Activated CD8-positive, alpha-beta memory T cell treated with anti-CD3 and anti-CD28 coated beads for 36 hours (primary cell): ENCODE data around the gene GLB1L. TPM values are rescaled to one million over a fixed set of nuclear protein-coding genes. Genes with fewer than 3 reads are reported as not detected.

Experiments used
- CTCF ChIA-PET: fragments of 350-600 bp; sonication (Branson Sonifier 250); formaldehyde crosslinking; loops from one replicate; lab custom pipeline; 2021; ENCODE audit warnings: antibody characterized with exemption; lab: Charles Lee
- POLR2A ChIA-PET: fragments of 350-600 bp; sonication (Branson Sonifier 250); formaldehyde crosslinking; loops from one replicate; lab custom pipeline; 2021; ENCODE audit warnings: antibody characterized with exemption; lab: Charles Lee
- total RNA-seq, 2 experiments: library from RNA; stranded (reverse); gene quantifications; one replicate each; pipeline ENCODE4 v1.2.3, GENCODE V29; 2021

The GLB1L gene
- total RNA-seq, 2 experiments from 2014 or later = 3.8 to 4.2 TPM

DNA sequence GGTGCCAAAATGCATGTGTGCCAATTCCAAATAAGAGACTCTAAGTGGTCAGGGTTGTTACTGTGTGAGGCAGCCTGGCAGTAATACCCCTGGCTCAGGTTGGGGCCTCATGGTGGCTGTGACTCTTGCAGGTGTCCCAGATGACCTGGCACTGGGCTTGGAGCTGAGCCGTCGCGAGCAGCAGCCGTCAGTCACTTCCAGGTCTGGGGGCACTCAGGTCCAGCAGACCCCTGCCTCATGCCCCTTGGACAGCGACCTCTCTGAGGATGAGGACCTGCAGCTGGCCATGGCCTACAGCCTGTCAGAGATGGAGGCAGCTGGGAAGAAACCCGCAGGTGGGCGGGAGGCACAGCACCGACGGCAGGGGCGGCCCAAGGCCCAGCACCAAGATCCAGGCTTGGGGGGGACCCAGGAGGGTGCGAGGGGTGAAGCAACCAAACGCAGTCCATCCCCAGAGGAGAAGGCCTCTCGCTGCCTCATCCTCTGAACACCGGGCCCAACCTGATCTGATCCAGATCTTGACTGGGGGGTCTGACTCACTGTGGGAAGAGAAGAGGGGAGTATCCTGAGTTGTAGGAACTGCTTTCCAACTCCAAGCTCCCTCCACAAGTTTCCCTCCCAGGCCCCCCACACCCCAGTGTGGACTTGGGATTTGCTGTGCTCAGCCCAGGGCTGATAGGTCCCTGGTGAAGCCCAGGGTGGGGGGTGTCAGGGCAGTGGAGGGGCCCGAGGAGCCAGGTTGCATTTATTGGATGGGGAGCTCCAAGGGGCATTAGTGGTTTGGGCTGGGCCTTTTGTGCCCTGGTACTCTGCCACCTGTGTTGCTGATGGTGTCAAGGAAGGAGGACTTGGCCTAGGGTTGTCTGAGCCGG is 39.5 kb upstream of the GLB1L start:
- POLR2A ChIA-PET = no interaction called here

DNA sequence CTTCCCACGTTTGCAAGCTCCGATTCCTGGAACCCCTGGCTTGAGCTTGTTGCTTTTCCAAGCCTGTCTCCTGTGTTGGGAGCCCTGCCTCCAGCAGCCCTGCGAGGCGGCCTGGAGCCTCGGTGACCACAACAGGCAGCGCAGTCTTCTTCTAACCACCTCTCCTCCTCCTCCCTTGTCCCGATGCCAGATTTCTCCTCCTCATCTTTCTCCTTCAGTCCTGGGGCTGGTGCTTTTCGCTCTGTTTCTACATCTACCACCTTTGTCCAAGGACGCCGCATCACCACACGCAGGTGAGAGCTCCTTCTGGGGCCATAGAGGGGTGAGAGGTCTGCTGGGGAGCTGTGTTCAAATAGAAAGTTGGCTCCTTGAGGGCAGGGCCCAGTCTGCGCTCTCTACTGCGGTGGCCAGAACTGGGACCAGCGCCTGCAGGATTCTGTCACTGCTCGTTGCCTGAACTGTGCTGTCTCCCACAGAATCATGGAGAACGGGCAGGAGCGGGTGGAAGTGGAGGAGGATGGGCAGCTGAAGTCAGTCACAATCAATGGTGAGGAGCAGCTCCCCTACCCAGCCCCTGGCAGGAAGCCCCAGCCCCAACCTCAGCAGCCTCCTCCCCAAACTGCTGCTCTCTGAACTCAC is 37.8 kb upstream of the GLB1L start:
- ChIA-PET POLR2A (no interaction called here), CTCF (interaction anchor here (4.3 kb wide), 1 partner anchor 11 kb away, joined by 36 read pairs; no protein-coding TSS in a partner anchor)

More for the DNA sequence above, 39.5 kb upstream of the GLB1L start:
- CTCF ChIA-PET = interaction anchor here (0.5 to 4.3 kb wide), 2 partner anchors 9 to 713 kb away, joined by 3 to 36 read pairs; no protein-coding TSS in a partner anchor

DNA sequence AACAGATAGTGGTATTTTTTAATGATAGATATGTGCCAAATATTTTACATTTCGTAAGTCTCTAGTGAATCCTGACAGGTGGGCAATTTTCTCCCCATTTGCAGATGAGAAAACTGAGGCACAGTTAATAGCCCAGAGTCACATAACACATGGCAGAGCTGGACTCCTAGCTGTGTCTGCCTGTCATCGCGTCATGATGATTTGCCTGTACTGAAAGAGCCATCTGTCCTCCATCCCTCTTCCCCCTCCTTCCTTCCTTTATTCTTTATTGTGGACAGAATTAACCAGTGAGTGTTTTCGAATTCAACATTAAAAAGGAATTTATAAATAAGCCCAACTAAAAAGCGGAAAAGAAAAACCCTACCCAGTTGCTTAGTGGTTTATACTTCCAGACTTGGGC is 37.1 kb upstream of the GLB1L start:
- POLR2A ChIA-PET = no interaction called here
- CTCF ChIA-PET = interaction anchor here (4.3 kb wide), 1 partner anchor 11 kb away, joined by 36 read pairs; no protein-coding TSS in a partner anchor

DNA sequence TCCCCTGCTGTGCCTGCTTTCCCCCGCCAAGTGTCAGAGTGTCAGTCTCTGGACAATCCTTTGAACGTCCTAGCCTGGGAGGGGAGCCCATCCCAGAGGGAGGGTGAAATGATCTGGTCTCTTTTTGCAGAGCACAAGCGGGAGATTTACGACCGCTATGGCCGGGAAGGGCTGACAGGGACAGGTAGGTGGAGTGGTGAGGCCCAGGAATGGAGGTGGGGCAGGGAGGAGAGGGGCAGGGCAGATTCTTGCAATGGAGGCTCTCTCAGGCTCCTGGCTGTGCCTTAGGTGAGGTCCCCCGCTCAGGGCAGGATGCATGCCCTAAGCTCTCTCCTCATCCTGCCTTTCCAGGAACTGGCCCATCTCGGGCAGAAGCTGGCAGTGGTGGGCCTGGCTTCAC is 36.3 kb upstream of the GLB1L start:
- POLR2A ChIA-PET = no interaction called here
- CTCF ChIA-PET = interaction anchor here (1.0 to 4.3 kb wide), 2 partner anchors 12 to 72 kb away, joined by 3 to 36 read pairs; no protein-coding TSS in a partner anchor

DNA sequence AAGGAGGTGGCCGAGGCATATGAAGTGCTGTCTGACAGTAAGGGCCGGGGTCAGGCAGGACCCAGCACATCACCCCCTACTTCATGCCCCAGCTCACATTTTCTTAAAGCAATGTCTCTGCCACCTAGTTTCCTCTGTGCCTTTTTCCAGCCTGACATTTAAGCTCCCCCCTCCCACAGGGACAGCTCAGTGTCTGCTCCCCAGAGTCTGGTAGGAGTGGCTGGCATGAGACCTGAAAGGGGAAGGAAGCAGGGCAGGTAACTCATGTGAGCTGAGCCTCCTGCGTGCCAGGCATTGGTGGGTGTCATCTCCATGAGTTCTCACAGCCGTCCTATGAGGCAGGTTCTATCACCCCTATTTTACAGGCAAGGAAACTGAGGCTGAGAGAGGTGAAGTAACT is 35.4 kb upstream of the GLB1L start:
- CTCF ChIA-PET = interaction anchor here (0.6 to 5.9 kb wide), 3 partner anchors 14 to 73 kb away, joined by 3 to 76 read pairs (median 3); no protein-coding TSS in a partner anchor
- POLR2A ChIA-PET = interaction anchor here (5.4 kb wide), 1 partner anchor 27 kb away, joined by 57 read pairs; the partner anchor contains the start of genes TUBA4A and TUBA4B

DNA sequence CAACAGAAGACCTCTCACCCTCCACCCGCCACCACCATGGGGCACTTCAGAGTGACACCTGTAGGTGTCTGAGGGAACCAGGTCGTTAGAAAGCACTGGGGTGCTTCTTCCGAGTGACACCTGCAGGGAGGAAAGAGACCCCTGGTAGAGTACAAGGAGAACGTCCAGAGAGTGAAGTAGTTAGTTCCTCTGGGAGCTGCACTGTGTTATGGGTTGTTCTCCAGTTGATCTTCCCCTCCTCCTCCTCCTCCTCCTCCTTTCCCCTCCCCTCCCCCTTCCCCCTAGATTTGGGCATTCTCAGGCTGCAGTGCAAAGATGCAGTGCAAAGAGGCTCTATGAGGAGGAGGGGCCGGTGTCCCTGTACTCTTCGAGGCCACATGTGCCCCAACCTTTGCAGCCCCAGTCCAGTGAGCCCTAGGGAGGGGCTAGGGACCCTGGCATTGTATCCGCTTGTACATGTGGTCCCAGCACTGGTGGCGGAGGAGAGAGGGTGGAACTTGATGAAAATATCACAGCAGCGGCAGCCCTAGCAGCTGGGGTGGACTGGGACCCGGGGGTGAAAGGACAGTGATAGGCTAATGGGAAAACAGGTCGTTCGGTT is 34.8 kb upstream of the GLB1L start:
- CTCF ChIA-PET = interaction anchor here (1.1 to 5.9 kb wide), 6 partner anchors 15 to 60 kb away, joined by 4 to 76 read pairs (median 18); partner anchors contain the start of genes ABCB6, GLB1L, STK16 and TUBA4A
- POLR2A ChIA-PET = interaction anchor here (1.6 to 5.4 kb wide), 5 partner anchors 14 to 80 kb away, joined by 6 to 57 read pairs (median 10); partner anchors contain the start of genes TUBA4A, TUBA4B and ZFAND2B

DNA sequence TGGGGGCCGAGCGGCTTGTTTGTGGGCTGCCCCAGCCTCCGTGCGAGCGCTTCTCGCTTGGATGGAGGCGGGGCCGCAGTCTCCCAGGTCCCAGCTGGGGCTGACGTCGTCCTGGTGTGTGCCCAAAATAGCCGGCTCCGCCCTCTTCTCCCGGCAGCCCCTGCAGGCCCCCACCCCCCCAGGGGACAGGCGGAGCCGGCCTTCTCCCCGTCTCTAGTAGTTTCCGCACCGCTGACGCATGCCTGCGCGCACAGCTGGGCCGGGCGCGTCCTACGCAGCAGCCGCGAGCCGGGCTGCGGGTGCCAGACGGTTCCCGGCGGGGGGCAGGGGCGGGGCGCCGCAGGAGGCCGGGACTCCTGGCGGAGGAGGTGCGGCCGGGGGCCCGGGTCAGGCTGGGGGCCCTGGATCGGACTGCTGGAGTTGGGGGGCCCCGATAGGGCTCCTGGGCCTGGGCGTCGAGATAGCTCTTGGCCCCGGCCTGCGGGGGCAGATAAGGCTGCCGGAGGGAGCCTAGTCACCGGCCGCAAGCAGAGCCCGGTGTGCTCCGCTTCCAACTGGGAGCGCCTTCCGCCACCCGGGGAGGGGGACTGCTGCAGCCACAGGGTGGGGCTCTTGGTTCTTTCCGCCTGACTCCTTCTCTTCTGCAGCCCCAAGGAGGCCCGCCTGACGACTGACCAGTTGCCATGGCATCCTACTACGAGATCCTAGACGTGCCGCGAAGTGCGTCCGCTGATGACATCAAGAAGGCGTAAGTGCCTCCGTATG is 34.1 kb upstream of the GLB1L start, which contains the start of gene DNAJB2:
Gene DNAJB2, plus strand, starts transcription at position 216 of the 765 bp plus-strand sequence. Its CDS starts 468 bp downstream, at position 684.
- POLR2A ChIA-PET = interaction anchor here (0.6 to 5.4 kb wide), 12 partner anchors 15 to 607 kb away, joined by 3 to 57 read pairs (median 8); partner anchors contain the start of genes ABCB6, ANKZF1, ATG9A and GLB1L
- CTCF ChIA-PET = interaction anchor here (0.6 to 5.9 kb wide), 12 partner anchors 10 to 103 kb away, joined by 3 to 76 read pairs (median 7); partner anchors contain the start of genes ABCB6, ANKZF1, ATG9A and CNPPD1

DNA sequence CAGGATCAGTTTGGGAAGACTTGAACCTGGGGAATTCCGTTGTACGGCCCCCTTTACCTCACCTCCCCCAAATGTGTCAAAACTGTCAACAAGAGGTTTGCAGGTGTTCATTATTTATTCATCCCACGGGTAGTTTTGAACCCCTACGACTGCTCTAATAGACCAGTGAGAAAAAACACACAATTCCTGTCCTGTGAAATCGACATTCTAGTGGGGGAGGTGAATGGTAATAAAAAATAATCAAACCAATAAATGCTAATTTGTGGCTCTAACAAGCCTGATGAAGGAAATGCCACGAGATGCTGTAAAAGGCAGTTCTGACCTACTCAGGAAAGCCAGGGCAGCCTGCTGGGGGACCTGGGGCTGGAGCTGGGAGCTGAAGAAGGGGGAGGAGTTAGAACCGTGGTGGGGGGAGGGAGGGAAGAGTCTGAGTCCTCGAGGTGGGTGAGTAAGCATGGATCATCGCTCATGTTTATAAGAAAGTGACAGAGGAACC is 33.5 kb upstream of the GLB1L start:
- ChIA-PET CTCF (interaction anchor here (0.6 to 5.9 kb wide), 15 partner anchors 8 to 102 kb away, joined by 3 to 76 read pairs (median 5); partner anchors contain the start of genes ABCB6, ANKZF1, ATG9A and CNPPD1), POLR2A (interaction anchor here (0.6 to 5.4 kb wide), 17 partner anchors 8 to 879 kb away, joined by 3 to 57 read pairs (median 6); partner anchors contain the start of genes ABCB6, ANKZF1, ATG9A and CTDSP1)

DNA sequence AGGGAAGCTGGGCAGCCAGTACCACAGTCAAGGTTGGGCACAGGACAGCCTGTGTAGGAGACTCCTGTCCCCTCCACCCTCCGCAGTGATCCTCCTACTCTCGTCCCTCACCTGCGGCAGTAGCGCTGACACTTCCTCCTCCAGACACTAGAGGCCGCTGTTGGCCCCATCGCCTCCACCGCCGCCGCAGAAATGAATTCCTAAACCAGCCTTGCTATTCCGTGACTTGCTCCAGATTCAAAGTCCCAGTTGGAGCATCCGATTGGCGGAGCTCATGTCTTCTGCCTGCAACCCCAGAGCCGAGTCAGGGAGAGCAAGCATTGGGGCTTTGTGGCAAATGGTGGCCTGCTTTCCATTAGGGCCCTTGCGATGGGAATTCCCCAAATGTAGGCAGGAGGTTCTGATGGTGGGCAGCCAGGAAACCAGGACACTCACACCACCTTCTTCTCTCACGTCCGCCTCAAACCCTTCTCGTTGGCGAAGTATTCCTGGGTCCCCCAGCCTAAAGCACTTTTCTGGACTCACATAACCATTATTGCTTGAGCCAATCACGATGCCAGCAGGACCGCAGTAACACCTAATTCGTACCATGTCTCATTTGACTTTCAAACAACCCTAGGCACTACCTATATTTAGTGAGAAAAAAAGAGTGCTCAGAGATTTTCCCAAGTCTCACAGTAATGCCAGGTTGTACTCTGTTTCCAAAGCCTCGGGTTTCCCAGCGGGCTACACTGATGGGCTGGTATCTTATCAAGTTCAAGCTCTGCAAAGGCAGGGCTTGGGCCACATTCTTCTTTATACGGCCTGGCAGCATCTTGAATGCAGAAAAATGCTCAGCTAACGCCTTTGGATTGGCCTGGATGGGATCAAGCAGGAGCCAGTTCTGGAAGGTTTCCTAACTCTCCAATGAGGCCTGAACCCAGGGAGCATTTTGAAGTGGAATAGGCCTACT is 32.7 kb upstream of the GLB1L start:
- POLR2A ChIA-PET = interaction anchor here (0.5 to 5.4 kb wide), 16 partner anchors 9 to 878 kb away, joined by 4 to 57 read pairs (median 6); partner anchors contain the start of genes ABCB6, ANKZF1, ATG9A and CTDSP1
- CTCF ChIA-PET = interaction anchor here (1.1 to 5.9 kb wide), 18 partner anchors 8 to 118 kb away, joined by 3 to 76 read pairs (median 8); partner anchors contain the start of genes ABCB6, ANKZF1, ATG9A and GLB1L

DNA sequence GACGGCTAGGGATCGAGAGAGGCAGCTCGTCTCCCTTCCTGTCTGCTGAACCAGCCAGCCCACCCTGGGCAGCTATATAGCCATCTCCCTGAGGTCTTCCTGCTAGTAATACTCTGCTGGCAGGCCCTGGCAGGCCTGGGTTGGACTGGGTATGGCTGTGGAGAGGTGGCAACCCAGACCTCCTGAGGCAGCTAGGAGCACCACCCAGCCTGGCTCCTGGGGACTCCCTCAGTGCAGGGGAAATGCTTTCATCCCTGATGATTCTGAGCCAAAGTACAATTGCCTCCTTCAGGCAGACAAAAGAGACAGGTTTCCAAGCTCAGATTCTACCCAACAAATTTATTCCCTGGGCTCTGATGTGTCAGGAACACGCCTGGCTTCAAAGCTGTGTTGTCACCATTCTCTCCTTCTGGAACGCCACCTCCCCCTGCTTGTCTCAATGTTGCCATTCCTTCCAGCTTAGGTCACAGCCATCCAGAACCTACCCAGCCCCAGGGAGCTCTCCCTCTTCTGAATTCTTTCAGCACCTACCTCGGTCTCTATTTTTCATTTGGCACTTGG is 29.2 kb upstream of the GLB1L start:
- ChIA-PET CTCF (interaction anchor here (1.6 to 2.1 kb wide), 2 partner anchors 13 to 20 kb away, joined by 4 to 7 read pairs; no protein-coding TSS in a partner anchor), POLR2A (no interaction called here)

DNA sequence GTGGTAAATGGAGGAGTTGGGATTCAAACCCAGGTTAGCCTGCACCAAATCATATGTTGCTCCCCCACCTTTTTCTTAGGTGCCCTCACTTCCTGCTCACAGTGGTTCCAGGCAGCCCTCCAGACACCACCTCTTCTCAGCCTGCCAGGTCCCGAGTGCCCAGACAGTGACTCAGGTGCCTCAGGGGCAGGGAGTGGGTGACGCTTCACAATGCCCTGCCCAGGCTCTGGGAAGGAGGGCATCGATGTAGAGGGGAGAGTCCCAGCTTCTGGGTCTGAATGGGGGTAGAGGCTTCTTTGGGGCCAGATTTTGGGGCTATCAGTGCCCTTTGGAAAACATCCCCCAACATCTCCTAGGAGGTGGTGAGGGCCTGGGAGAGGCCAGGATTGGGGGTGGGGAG is 28.7 kb upstream of the GLB1L start:
- ChIA-PET CTCF (interaction anchor here (1.6 to 2.1 kb wide), 2 partner anchors 13 to 21 kb away, joined by 4 to 7 read pairs; no protein-coding TSS in a partner anchor), POLR2A (no interaction called here)

DNA sequence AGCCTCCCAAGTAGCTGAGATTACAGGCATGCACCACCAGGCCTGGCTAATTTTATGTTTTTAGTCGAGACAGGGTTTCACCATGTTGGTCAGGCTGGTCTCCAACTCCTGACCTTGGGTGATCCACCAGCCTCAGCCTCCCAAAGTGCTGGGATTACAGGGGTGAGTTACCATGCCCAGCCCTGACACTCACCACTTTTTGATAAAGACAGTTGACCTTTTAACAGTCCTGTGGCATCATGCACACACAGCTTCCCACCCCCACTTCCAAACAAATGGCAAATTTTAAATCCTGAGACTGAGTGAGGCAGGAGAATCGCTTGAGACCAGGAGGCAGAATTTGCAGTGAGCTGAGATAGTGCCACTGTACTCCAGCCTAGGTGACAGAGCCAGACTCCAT is 27.8 kb upstream of the GLB1L start:
- POLR2A ChIA-PET = no interaction called here
- CTCF ChIA-PET = interaction anchor here (2.1 kb wide), 1 partner anchor 12 kb away, joined by 7 read pairs; no protein-coding TSS in a partner anchor

DNA sequence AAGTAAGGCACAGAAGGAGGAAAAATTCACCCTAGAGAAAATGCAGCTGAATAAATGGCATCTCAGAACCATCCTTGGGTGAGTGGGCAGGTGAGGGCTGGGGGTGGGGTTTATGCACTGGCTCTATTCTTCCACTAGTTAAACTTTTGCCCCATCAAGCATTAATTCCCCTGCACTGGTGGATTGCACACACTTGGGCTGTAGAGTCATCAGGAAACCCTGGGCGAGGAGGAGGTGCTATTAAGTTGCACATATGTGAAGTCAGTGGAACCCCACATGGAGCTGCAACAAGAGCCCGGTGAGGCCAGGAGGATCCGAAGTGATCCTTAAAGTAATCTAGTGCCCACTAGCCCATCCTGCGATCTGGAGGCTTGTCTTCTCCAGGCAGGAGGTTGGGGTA is 27.1 kb upstream of the GLB1L start:
- CTCF ChIA-PET = interaction anchor here (0.8 kb wide), 1 partner anchor 21 kb away, joined by 3 read pairs; no protein-coding TSS in a partner anchor

DNA sequence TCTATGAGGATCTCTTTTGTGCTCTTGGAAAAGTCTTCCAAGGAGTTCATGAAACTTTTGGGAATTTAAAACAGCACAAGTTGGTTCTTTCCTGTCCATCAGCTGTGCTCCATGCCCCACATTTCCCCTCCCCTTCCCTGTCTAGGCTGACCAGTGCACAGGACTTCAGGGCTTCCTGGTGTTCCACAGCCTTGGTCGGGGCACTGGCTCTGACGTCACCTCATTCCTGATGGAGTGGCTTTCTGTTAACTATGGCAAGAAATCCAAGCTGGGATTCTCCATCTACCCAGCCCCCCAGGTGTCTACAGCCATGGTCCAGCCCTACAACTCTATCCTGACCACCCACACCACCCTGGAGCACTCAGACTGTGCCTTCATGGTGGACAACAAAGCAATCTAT is 25.8 kb upstream of the GLB1L start:
- POLR2A ChIA-PET = no interaction called here

More for the DNA sequence above, 27.1 kb upstream of the GLB1L start:
- POLR2A ChIA-PET = no interaction called here

DNA sequence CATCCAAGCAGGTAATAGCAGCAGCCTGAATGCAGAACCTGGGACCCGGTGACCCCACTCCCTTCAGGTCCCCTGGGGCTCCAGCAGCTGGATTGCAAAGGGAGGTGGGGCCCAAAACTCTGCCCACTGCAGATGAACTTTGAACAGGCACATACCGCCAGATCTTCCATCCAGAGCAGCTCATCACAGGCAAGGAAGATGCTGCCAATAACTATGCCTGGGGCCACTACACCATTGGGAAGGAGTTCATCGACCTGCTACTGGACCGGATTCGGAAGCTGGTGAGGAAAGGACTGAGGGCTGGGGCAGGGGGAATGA is 24.8 kb upstream of the GLB1L start:
- ChIA-PET CTCF (interaction anchor here (1.2 to 2.4 kb wide), 3 partner anchors 8 to 97 kb away, joined by 4 to 9 read pairs (median 5); partner anchors contain the start of gene DNAJB2), POLR2A (no interaction called here)

More for the DNA sequence above, 25.8 kb upstream of the GLB1L start:
- CTCF ChIA-PET = interaction anchor here (1.8 kb wide), 1 partner anchor 24 kb away, joined by 5 read pairs; no protein-coding TSS in a partner anchor
